GM19035 (cell line): ENCODE results near the gene DCTN2.
A peak's percentile ranks its signal among the peaks of the same experiment; 100 is the strongest.

Source experiments
- ATAC-seq: cut with Tn5 transposase; IDR thresholded peaks from one replicate; pipeline ENCODE4 v1.9.1; 2021; ENCODE audit not compliant: unreplicated experiment

Gene DCTN2

GRCh38 chr12:57550641-57551549, 3.9 kb upstream of the DCTN2 start:
- no peak for ATAC-seq

GRCh38 chr12:57549909-57550640, 3.1 kb upstream of the DCTN2 start, which contains the start of gene KIF5A:
Gene KIF5A, plus strand, starts transcription at chr12:57550044. Its CDS starts 228 bp downstream, at chr12:57550272.
- ATAC-seq: peak; percentile 37

- no peak for ATAC-seq
Observed at GRCh38 chr12:57549203-57549908, 2.4 kb upstream of the DCTN2 start.

- ATAC-seq: no peak
Observed at GRCh38 chr12:57548488-57548887, 1.5 kb upstream of the DCTN2 start.

- ATAC-seq: no peak
Observed at GRCh38 chr12:57548013-57548315, 972 bp upstream of the DCTN2 start.

GRCh38 chr12:57547288-57548012, 458 bp upstream of the DCTN2 start:
- ATAC-seq: no peak

- ATAC-seq: no peak
Observed at GRCh38 chr12:57545809-57546437, 1.1 kb downstream of the DCTN2 start.

GRCh38 chr12:57543581-57543980, 3.4 kb downstream of the DCTN2 start:
- no peak for ATAC-seq

GRCh38 chr12:57541717-57542116, 5.3 kb downstream of the DCTN2 start:
- ATAC-seq: no peak

- ATAC-seq: no peak
Observed at GRCh38 chr12:57541001-57541400, 6.0 kb downstream of the DCTN2 start.

GRCh38 chr12:57539134-57539768, 7.7 kb downstream of the DCTN2 start:
- ATAC-seq: no peak

GRCh38 chr12:57536597-57536942, 10.4 kb downstream of the DCTN2 start:
- no peak for ATAC-seq

GRCh38 chr12:57535764-57536596, 11.0 kb downstream of the DCTN2 start:
- no peak for ATAC-seq

GRCh38 chr12:57534991-57535543, 11.9 kb downstream of the DCTN2 start:
- no peak for ATAC-seq

GRCh38 chr12:57534250-57534649, 12.7 kb downstream of the DCTN2 start:
- ATAC-seq: no peak

GRCh38 chr12:57533108-57533507, 13.9 kb downstream of the DCTN2 start:
- ATAC-seq: no peak

- ATAC-seq: no peak
Observed at GRCh38 chr12:57531836-57532235, 15.2 kb downstream of the DCTN2 start.

GRCh38 chr12:57530396-57531142, 16.4 kb downstream of the DCTN2 start:
- no peak for ATAC-seq
